Psoas muscle (tissue), 8 donors: ENCODE results near the gene DLX3. TPM values are rescaled to one million over a fixed set of nuclear protein-coding genes. Genes with fewer than 3 reads are reported as not detected.

Experiments
- ATAC-seq, 4 donors: fragments of 200-7000 bp; cut with Tn5 transposase; one replicate each; pipeline ENCODE4 v1.9.1; 2020; ENCODE audit warnings: moderate library complexity in 3 of 4, mild to moderate bottlenecking in 2 of 4
- DNase-seq, 2 donors: peaks; one replicate each; pipeline ENCODE4 v3.0.0-alpha.2; 2020
- H3K27ac ChIP-seq: fragments of 200-600 bp; one replicate; pipeline ENCODE4 v1.8.0; 2022
- H3K27me3 ChIP-seq, 3 donors: fragments of 200-600 bp in 1 of 3; one replicate each; pipeline versions ENCODE4 v1.6.1 to v1.8.0; 2013 to 2022; ENCODE audit warnings: low read length in 2 of 3, mild to moderate bottlenecking in 2 of 3, moderate library complexity in 1 of 3; ENCODE audit not compliant: insufficient read depth in 3 of 3
- H3K36me3 ChIP-seq, 2 donors: fragments of 200-600 bp in 1 of 2; one replicate each; pipeline versions ENCODE4 v1.6.1 to v1.8.0; 2013 to 2022; ENCODE audit warnings: low read depth in 1 of 2, mild to moderate bottlenecking in 1 of 2, moderate library complexity in 1 of 2; ENCODE audit not compliant: insufficient read depth in 1 of 2
- H3K4me1 ChIP-seq: fragments of 200-600 bp; one replicate; pipeline ENCODE4 v1.8.0; 2022
- H3K4me3 ChIP-seq: fragments of 200-600 bp; one replicate; pipeline ENCODE4 v1.8.0; 2022; ENCODE audit warnings: mild to moderate bottlenecking
- H3K9me3 ChIP-seq: fragments of 200-600 bp; one replicate; pipeline ENCODE4 v1.8.0; 2022
- WGBS, 3 donors: extraction: QIAGEN DNeasy Blood & Tissue Kit; methylation state at CpG; one replicate each; pipeline versions ENCODE4 v1.1.6 to v1.1.7; 2013; 5-methylcytosine and 5-hydroxymethylcytosine counted together
- intact Hi-C, 2 donors: fragments of 100-400 bp; cut with DNase I; formaldehyde crosslinking; loops; one replicate each; pipeline versions ENCODE4 v1.11.0 to v1.14.2; 2022
- polyA plus RNA-seq, 3 donors: library from polyadenylated mRNA; stranded (reverse); fragments of 200-250 nt; gene quantifications; one replicate each; pipeline ENCODE4 v1.2.3, GENCODE V29; 2013
- total RNA-seq, 4 donors: library from RNA; stranded (reverse); fragmentation: NEBNext Ultra II Directional in 2 of 4; extraction: Animal tissue kit (Norgen Biotek cat#: 25700) in 2 of 4; gene quantifications; one replicate each; pipeline versions ENCODE4 v1.2.1 to v1.2.4, GENCODE V29; 2021 to 2023
- TF ChIP-seq, protein P1 (sequence below): fragments of 200-600 bp; IDR thresholded peaks from one replicate; pipeline ENCODE4 v1.8.0; 2022; ENCODE audit warnings: antibody characterized with exemption
- donor health status: healthy with polysubstance abuse.
- donor health status: DM: no; HTN: no; CAD: no; lungs with moderate emphysema.
- donor health status: Bipolar disorder and iron deficiency.
- donor health status: healthy.
- donor health status: DM: yes; HTN: yes; CAD: no.
- donor health status: DM: no; HTN: no; CAD: no.
- donor health status: DM: no; HTN: no; CAD: no.
- donor health status: DM: yes; HTN: yes; CAD: no.

Gene DLX3
- total and polyA plus RNA-seq, 7 donors: 0.03 TPM; not detected in 6

DNA sequence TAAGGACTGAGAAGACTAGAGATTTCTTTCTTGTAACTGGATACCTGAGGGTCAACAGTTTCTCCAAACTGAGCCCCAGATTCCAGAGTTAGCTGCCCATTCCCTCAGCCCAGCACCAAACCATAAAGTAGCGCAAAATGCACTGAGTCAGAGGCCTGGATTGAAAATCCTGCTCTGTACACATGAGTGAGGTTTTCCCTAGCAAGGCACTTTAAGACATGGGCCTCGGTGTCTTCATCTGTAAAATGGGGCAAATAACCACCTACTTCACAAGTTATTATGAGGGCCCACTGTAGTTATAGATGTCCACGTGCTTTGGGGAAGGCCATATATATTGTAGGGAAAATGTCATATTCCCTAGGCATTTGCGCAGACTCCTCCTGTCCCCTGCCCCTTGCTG, 36.3 kb downstream of the DLX3 start:
- Histone ChIP-seq H3K4me1 (peaks cover under 1% of the 10 kb centered on the region), H3K27ac (no peak overlapping the region), H3K36me3 (no peaks in the 10 kb centered on the region), H3K4me3 (no peak overlapping the region), H3K27me3 (peaks cover 0 to 46% (median 16%) of the 10 kb centered on the region in 3 donors), H3K9me3 (no peaks in the 10 kb centered on the region)
- 83 to 92% (median 91%) methylated on average over 4 of the region's 4 CpGs for WGBS, 3 donors
- TF ChIP-seq, protein P1, sequence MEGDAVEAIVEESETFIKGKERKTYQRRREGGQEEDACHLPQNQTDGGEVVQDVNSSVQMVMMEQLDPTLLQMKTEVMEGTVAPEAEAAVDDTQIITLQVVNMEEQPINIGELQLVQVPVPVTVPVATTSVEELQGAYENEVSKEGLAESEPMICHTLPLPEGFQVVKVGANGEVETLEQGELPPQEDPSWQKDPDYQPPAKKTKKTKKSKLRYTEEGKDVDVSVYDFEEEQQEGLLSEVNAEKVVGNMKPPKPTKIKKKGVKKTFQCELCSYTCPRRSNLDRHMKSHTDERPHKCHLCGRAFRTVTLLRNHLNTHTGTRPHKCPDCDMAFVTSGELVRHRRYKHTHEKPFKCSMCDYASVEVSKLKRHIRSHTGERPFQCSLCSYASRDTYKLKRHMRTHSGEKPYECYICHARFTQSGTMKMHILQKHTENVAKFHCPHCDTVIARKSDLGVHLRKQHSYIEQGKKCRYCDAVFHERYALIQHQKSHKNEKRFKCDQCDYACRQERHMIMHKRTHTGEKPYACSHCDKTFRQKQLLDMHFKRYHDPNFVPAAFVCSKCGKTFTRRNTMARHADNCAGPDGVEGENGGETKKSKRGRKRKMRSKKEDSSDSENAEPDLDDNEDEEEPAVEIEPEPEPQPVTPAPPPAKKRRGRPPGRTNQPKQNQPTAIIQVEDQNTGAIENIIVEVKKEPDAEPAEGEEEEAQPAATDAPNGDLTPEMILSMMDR: no peak
- ATAC-seq (no peak), DNase-seq (no peak)
- intact Hi-C loops: no loop called here

DNA sequence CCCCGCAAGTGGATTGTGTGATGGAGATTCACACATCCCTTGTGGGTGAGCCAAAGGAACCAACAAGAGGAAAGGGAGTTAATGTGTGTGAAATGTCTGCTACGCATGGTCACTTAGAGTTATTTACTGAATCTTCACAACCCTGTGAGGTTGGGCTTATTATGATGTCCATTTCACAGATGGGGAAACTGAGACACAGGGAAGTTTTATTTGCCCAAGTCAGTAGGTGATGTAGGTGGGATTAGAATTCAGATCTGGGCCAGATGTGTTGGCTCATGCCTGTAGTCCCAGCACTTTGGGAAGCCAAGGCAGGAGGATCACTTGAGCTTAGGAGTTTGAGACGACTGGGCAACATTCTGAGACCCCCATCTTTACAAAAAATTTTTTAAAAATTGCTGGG, 37.7 kb downstream of the DLX3 start:
- Histone ChIP-seq H3K4me3 (no peak overlapping the region), H3K36me3 (no peaks in the 10 kb centered on the region), H3K9me3 (no peaks in the 10 kb centered on the region), H3K27ac (no peak overlapping the region), H3K27me3 (peaks cover 0 to 41% (median 4%) of the 10 kb centered on the region in 3 donors), H3K4me1 (no peaks in the 10 kb centered on the region)
- TF ChIP-seq, protein P1: no peak
- intact Hi-C loops: no loop called here
- 72 to 81% (median 76%) methylated on average over 3 of the region's 3 CpGs for WGBS, 3 donors
- DNase-seq: no peak
- ATAC-seq: no peak

DNA sequence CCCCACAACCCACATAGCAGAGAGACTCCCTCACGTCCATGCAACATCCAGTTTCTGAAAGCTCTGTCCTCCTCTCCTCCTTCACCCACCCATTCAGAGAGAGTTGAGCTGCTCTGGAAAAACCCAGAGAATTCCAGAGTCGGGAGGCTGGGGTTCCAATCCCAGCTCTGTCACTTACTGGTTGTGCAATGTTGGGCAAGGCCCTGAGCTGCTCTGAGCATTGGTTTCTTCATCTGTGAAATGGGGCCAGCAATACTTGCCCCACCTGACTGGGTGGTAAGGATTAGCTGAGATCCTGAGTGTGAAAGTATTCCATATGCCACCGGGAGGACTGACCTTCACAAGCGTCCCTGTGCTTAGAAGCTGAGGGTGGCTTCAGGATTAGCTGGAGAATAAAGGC, 38.2 kb downstream of the DLX3 start:
- Histone ChIP-seq H3K9me3 (no peaks in the 10 kb centered on the region), H3K36me3 (no peaks in the 10 kb centered on the region), H3K4me3 (no peak overlapping the region), H3K27me3 (peaks cover 0 to 41% (median 3%) of the 10 kb centered on the region in 3 donors), H3K4me1 (no peaks in the 10 kb centered on the region), H3K27ac (no peak overlapping the region)
- intact Hi-C loops: no loop called here
- WGBS, 3 donors: 46 to 61% (median 48%) methylated on average over 4 of the region's 4 CpGs
- TF ChIP-seq, protein P1: no peak
- ATAC-seq: no peak
- DNase-seq: no peak

DNA sequence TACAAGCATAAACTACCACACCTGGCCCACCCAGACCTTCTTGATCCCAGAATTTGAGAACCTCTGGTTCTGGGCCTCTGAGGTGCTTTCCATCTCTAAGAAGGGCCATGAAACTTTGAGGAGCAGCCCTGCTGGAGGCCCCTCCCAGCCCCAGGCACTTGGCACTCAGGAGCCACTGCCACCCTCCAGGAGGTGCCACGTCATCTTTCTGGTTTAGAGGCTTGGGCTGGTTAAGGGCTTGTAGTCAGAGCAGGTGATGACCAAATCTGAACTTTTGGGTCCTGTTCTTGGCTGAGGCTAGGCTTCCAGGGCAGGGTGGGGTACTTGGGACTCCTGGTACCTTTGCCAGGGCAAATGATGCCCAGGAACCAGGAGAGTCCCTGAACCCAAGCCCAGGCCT, 39.9 kb downstream of the DLX3 start:
- H3K4me1 ChIP-seq: no peaks in the 10 kb centered on the region
- TF ChIP-seq, protein P1: no peak
- no peaks in the 10 kb centered on the region for H3K36me3 ChIP-seq
- WGBS, 3 donors: 60 to 83% (median 78%) methylated on average over 1 of the region's 1 CpG
- ATAC-seq (no peak), DNase-seq (no peak)
- peaks cover 0 to 41% (median 9%) of the 10 kb centered on the region in 3 donors for H3K27me3 ChIP-seq
- H3K27ac ChIP-seq: no peak overlapping the region
- H3K9me3 ChIP-seq: no peaks in the 10 kb centered on the region
- intact Hi-C loops: no loop called here
- H3K4me3 ChIP-seq: no peak overlapping the region

DNA sequence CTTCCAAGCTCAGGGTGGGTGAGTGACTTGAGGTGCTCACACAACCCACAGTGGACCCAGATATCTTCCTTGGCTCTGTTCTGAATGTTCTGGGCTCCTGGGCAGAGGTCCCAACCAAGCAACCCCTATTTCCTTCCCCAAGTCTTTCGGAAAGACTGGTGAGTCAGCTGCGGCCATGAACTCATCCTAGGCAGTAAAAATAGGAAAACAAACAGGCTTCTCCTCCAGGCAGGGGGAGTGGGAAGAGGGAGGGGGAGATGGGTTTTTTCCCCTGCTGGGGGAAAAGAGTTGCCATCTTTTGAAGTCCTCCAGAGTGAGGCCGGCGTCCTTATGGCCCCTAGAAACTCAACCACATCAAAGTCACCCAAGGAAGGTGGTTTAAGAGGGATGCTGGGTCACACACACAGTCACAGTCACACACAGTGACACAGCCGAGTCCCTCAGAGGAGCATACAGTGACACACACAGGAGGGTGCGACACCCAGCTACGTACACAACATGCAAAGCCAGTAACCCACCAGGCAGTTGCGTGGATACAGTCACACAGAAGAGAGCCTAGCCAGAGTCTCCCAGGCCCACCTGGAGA, 42.0 kb downstream of the DLX3 start:
- peaks cover 0 to 47% (median 8%) of the 10 kb centered on the region in 3 donors for H3K27me3 ChIP-seq
- TF ChIP-seq, protein P1: no peak
- DNase-seq (no peak), ATAC-seq (no peak)
- 64 to 67% (median 64%) methylated on average over 8 of the region's 8 CpGs for WGBS, 3 donors
- no peaks in the 10 kb centered on the region for H3K4me1 ChIP-seq
- H3K27ac ChIP-seq: no peak overlapping the region
- intact Hi-C loops: loop anchor here in 1 of 2 donors (2.0 kb wide), 1 partner anchor 46 kb away; no protein-coding TSS in a partner anchor
- H3K9me3 ChIP-seq: no peaks in the 10 kb centered on the region
- no peaks in the 10 kb centered on the region for H3K36me3 ChIP-seq
- H3K4me3 ChIP-seq: no peak overlapping the region
